OCI-LY3 (cell line): ENCODE results near the gene LRRC8D.

Source experiments
- H2AFZ ChIP-seq: fragments of 200-600, 300-600 bp; shearing (Covaris generic); 2 replicates; pipeline ENCODE4 v1.6.0; 2014; ENCODE audit warnings: antibody characterized with exemption, low read depth, low read length
- H3K27ac ChIP-seq: fragments of 200-600, 300-600 bp; sonication (generic); 2 replicates; pipeline ENCODE4 v1.5.1; 2014; ENCODE audit warnings: mild to moderate bottlenecking, low read length, moderate library complexity, mixed read lengths
- H3K27me3 ChIP-seq: fragments of 200-600, 300-600 bp; sonication (generic); 2 replicates; pipeline ENCODE4 v1.6.1; 2014; ENCODE audit warnings: low read depth, low read length, mixed read lengths
- H3K36me3 ChIP-seq: fragments of 200-600, 300-600 bp; sonication (generic); replicated peaks from 2 replicates; pipeline ENCODE3; 2014; ENCODE audit warnings: low read depth, low read length, mixed read lengths
- H3K4me1 ChIP-seq: fragments of 300-600, 200-600 bp; sonication (generic); 2 replicates; pipeline ENCODE4 v1.6.1; 2014; ENCODE audit warnings: low read length, mixed read lengths
- H3K4me2 ChIP-seq: fragments of 200-600, 300-600 bp; sonication (generic); 2 replicates; pipeline ENCODE4 v1.6.1; 2014; ENCODE audit warnings: low read length, mixed read lengths
- H3K4me3 ChIP-seq: fragments of 300-600, 200-600 bp; sonication (generic); 2 replicates; pipeline ENCODE4 v1.5.1; 2014; ENCODE audit warnings: antibody characterized with exemption, mild to moderate bottlenecking, low read length, moderate library complexity
- H3K79me2 ChIP-seq: fragments of 300-600, 200-600 bp; shearing (Covaris generic); 2 replicates; pipeline ENCODE4 v1.6.1; 2014; ENCODE audit warnings: mild to moderate bottlenecking, low read length, mixed read lengths
- H3K9ac ChIP-seq: fragments of 300-600, 200-600 bp; shearing (Covaris generic); 2 replicates; pipeline ENCODE4 v1.6.0; 2014; ENCODE audit warnings: mild to moderate bottlenecking, low read length, moderate library complexity
- H3K9me3 ChIP-seq: fragments of 200-600, 300-600 bp; shearing (Covaris generic); 2 replicates; pipeline ENCODE4 v1.6.1; 2014; ENCODE audit warnings: low read length, mixed read lengths; ENCODE audit not compliant: insufficient read depth
- H4K20me1 ChIP-seq: fragments of 200-600, 300-600 bp; sonication (generic); 2 replicates; pipeline ENCODE4 v1.6.1; 2016; ENCODE audit warnings: low read length, mixed read lengths; ENCODE audit not compliant: insufficient read depth
- CTCF ChIP-seq: fragments of 200-600, 300-600 bp; sonication (generic); IDR thresholded peaks from 2 replicates; pipeline ENCODE4 v1.5.1; 2014; ENCODE audit warnings: antibody characterized with exemption, low read length, low read depth
- EZH2phosphoT487 ChIP-seq: fragments of 200-600 bp; shearing (Covaris generic); IDR thresholded peaks from 2 replicates; pipeline ENCODE4 v1.6.1; 2018; ENCODE audit warnings: antibody characterized with exemption, mixed run types, low read depth

The LRRC8D gene

DNA sequence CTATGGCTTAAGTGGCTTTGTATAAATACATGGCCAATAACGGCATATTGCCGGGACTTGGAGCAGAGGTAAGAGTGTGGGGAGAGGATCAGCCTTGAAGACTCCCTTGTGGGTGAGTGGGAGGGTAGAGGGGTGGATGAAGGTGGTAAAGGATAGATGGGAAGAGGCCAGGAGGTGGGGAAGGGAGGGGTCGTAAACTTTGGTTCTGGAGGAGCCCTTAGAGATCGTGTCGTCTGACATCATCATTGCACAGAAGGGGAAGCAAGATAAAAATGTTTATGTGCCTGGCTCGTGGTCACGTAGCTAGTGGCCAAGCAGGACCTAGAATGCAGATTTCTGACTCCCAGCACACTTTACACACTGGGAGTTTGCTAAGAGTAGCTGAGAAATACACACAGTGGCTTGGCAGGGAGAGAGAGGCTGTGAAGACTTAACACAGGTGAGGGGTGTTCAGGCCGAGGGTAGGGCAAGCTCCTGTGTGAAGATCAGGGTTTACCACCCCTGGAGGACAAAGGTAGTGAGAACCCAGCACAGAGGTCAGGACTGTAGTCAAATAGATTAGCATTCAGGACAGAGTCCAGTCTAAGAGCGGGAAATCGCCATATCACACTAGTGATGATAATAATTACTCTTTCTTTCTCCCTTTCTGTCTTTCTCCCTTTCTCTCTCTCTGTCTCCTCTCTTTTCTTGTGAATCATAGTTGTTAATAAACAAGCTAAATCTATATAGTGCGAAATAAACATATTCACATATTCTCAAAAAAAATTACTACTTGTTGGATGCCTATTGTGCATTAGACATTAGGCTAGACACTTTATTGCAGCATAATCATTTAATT lies 75.5 kb downstream of the LRRC8D start:
- no peaks in the 10 kb centered on the region for H3K4me1 ChIP-seq
- no peak overlapping the region for H3K27ac ChIP-seq
- no peaks in the 10 kb centered on the region for H3K79me2 ChIP-seq
- no peak overlapping the region for H2AFZ ChIP-seq
- H3K9ac ChIP-seq = no peak overlapping the region
- no peaks in the 10 kb centered on the region for H3K9me3 ChIP-seq
- no peak overlapping the region for H3K4me2 ChIP-seq
- TF ChIP-seq EZH2phosphoT487 = no peak
- no peak for TF ChIP-seq CTCF
- no peak overlapping the region for H3K4me3 ChIP-seq
- H4K20me1 ChIP-seq = no peaks in the 10 kb centered on the region
- no peaks in the 10 kb centered on the region for H3K36me3 ChIP-seq
- H3K27me3 ChIP-seq = no peaks in the 10 kb centered on the region

GRCh38 chr1:89897347-89898133 lies 76.7 kb downstream of the LRRC8D start:
- H3K27me3 ChIP-seq = no peaks in the 10 kb centered on the region
- no peaks in the 10 kb centered on the region for H3K9me3 ChIP-seq
- no peak for TF ChIP-seq CTCF
- TF ChIP-seq EZH2phosphoT487 = no peak
- H3K9ac ChIP-seq = no peak overlapping the region
- H3K79me2 ChIP-seq = no peaks in the 10 kb centered on the region
- no peak overlapping the region for H2AFZ ChIP-seq
- no peak overlapping the region for H3K4me3 ChIP-seq
- H3K36me3 ChIP-seq = no peaks in the 10 kb centered on the region
- no peak overlapping the region for H3K4me2 ChIP-seq
- H3K4me1 ChIP-seq = peaks cover 4% of the 10 kb centered on the region
- no peak overlapping the region for H3K27ac ChIP-seq
- no peaks in the 10 kb centered on the region for H4K20me1 ChIP-seq

DNA sequence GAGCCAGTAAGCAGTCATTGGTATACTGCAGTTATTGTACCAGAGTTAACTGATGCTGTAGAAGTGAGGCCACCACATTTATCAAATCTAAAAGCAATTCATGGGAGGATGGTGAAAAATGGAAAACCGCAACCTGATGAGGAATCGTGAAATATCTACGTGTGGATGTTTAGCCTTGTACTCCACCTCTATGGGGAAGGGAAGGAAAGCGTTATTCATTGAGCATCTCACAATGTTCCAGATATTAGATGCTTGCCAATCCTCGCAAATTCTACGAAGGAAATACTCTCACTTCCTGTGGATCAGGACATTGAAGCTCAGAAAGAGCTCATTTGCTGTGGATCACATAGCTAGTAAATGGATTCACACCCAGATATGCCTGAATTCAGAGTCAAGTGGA lies 77.3 kb downstream of the LRRC8D start:
- no peaks in the 10 kb centered on the region for H3K27me3 ChIP-seq
- no peaks in the 10 kb centered on the region for H3K36me3 ChIP-seq
- H3K79me2 ChIP-seq = no peaks in the 10 kb centered on the region
- no peaks in the 10 kb centered on the region for H3K9me3 ChIP-seq
- H3K27ac ChIP-seq = no peak overlapping the region
- no peak overlapping the region for H3K4me3 ChIP-seq
- H4K20me1 ChIP-seq = no peaks in the 10 kb centered on the region
- no peak overlapping the region for H2AFZ ChIP-seq
- peaks cover 10% of the 10 kb centered on the region for H3K4me1 ChIP-seq
- H3K4me2 ChIP-seq = no peak overlapping the region
- TF ChIP-seq CTCF (no peak), EZH2phosphoT487 (no peak)
- no peak overlapping the region for H3K9ac ChIP-seq
